ENCODE measurements around the gene CATSPERD. TPM values are rescaled to one million over a fixed set of nuclear protein-coding genes. Genes with fewer than 3 reads are reported as not detected.

CATSPERD gene
- total and polyA plus RNA-seq, 4 donors = not detected

DNA sequence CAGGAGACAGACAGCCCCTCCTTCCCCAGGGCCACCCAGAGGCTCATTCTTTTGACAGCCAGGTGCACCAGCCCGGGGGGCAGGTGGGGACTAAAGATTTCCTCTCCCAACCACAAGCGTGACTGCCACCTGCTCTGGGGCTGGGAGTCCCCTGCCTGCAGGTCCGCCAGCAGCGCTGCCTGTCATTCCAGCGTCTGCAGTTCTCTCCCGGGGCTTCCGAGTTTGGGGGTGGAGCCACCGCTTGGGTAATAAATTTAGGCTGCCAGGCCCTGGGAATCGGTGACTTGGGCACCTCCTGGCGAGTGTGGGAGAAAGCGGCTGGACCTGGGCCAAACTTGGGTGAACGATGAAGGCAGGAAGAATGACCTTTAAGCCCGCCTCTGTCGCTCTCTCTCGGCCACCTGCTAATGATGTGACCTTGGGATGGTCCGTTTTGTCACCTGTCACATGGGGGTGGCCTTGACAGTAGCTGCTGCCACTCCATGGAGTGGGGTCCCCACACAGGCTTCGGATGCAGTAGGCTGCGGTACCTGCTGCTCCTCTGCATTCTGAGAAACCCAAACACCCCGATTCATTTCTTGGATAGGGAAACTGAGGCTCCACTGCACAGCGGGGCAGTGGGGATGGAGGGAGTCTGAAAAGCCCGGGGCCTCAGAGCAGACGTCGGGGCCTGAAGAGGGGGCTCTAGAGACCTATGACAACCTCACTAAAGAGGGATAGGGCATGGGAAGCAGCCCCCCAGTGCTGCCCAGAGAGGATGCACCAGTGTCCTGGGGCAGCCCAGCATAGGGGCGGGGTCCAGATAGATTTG lies 106.3 kb downstream of the CATSPERD start:
- Histone ChIP-seq H3K27me3 (ENCODE audit: control insufficient read depth in 4 of 4, insufficient read depth in 4 of 4, low read length in 3 of 4) (no peaks in the 10 kb centered on the region), H3K4me3 (ENCODE audit: low read depth in 1 of 3, low read length in 3 of 3) (no peak overlapping the region), H3K9ac (ENCODE audit: low read depth in 1 of 2, low read length in 2 of 2) (no peak overlapping the region), H3K9me3 (ENCODE audit: control insufficient read depth in 4 of 4, low read length in 3 of 4) (no peaks in the 10 kb centered on the region), H3K36me3 (ENCODE audit: control insufficient read depth in 4 of 4, insufficient read depth in 3 of 4, low read depth in 1 of 4, low read length in 3 of 4) (no peaks in the 10 kb centered on the region), H3K27ac (ENCODE audit: low read depth in 1 of 2, low read length in 2 of 2) (peak overlapping the region; percentile 55 to 90), H3K4me1 (ENCODE audit: control insufficient read depth in 4 of 4, insufficient read depth in 4 of 4, low read length in 3 of 4) (peaks cover 9 to 40% (median 23%) of the 10 kb centered on the region in 4 donors)
- DNase-seq (ENCODE audit: low spot score) = peak; percentile 59
- TF ChIP-seq ATF3 (IDR thresholded peaks at IDR 0.05) (peak; percentile 19), EGR1 (IDR thresholded peaks at IDR 0.05; ENCODE audit: low read depth in 2 of 2) (peak in 1 of 2 donors; percentile 11), NR2F2 (IDR thresholded peaks at IDR 0.05) (peak; percentile 29), JUND (IDR thresholded peaks at IDR 0.05) (peak in 1 of 2 donors; percentile 18), FOXA2 (IDR thresholded peaks at IDR 0.05) (no peak), HNF4A (conservative IDR thresholded peaks at IDR 0.05) (peak; percentile 73 to 75), RXRA (IDR thresholded peaks at IDR 0.05) (peak; percentile 72), TAF1 (conservative IDR thresholded peaks at IDR 0.05) (no peak), SP1 (IDR thresholded peaks at IDR 0.05) (peak; percentile 77), CTCF (IDR thresholded peaks at IDR 0.05; ENCODE audit: low read depth, low read length, missing input control) (peak; percentile 38), ZBTB33 (IDR thresholded peaks at IDR 0.05) (peak; percentile 76), GABPA (IDR thresholded peaks at IDR 0.05 in 1 of 2, conservative IDR thresholded peaks at IDR 0.05 in 1 of 2) (no peak), HNF4G (IDR thresholded peaks at IDR 0.05) (peak; percentile 25), YY1 (IDR thresholded peaks at IDR 0.05) (peak; percentile 47), FOXA1 (IDR thresholded peaks at IDR 0.05) (no peak), RAD21 (IDR thresholded peaks at IDR 0.05) (peak; percentile 70 to 79)
- TF ChIP-seq, protein P1, sequence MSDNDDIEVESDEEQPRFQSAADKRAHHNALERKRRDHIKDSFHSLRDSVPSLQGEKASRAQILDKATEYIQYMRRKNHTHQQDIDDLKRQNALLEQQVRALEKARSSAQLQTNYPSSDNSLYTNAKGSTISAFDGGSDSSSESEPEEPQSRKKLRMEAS (IDR thresholded peaks at IDR 0.05) = peak; percentile 70
- TF ChIP-seq, protein P2, sequence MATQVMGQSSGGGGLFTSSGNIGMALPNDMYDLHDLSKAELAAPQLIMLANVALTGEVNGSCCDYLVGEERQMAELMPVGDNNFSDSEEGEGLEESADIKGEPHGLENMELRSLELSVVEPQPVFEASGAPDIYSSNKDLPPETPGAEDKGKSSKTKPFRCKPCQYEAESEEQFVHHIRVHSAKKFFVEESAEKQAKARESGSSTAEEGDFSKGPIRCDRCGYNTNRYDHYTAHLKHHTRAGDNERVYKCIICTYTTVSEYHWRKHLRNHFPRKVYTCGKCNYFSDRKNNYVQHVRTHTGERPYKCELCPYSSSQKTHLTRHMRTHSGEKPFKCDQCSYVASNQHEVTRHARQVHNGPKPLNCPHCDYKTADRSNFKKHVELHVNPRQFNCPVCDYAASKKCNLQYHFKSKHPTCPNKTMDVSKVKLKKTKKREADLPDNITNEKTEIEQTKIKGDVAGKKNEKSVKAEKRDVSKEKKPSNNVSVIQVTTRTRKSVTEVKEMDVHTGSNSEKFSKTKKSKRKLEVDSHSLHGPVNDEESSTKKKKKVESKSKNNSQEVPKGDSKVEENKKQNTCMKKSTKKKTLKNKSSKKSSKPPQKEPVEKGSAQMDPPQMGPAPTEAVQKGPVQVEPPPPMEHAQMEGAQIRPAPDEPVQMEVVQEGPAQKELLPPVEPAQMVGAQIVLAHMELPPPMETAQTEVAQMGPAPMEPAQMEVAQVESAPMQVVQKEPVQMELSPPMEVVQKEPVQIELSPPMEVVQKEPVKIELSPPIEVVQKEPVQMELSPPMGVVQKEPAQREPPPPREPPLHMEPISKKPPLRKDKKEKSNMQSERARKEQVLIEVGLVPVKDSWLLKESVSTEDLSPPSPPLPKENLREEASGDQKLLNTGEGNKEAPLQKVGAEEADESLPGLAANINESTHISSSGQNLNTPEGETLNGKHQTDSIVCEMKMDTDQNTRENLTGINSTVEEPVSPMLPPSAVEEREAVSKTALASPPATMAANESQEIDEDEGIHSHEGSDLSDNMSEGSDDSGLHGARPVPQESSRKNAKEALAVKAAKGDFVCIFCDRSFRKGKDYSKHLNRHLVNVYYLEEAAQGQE (IDR thresholded peaks at IDR 0.05) = peak; percentile 34
- WGBS = 17% methylated on average over 24 of the region's 24 CpGs

Measured in liver (tissue), 9 donors.